Sigmoid colon (tissue), 7 donors: Measurements from ENCODE around the gene PEX16. TPM values are rescaled to one million over a fixed set of nuclear protein-coding genes. Genes with fewer than 3 reads are reported as not detected.

Experiments
- DNase-seq: peaks from one replicate; pipeline ENCODE4 v3.0.0-alpha.2; 2019
- H3K27ac ChIP-seq, 4 donors: fragments of 200-600 bp; sonication (generic); one replicate each; pipeline ENCODE4 v1.5.1; 2016 to 2019; ENCODE audit warnings: mild to moderate bottlenecking in 1 of 4
- H3K27me3 ChIP-seq, 3 donors: fragments of 200-600 bp; sonication (generic); one replicate each; pipeline ENCODE4 v1.5.1; 2019; ENCODE audit warnings: mild to moderate bottlenecking in 1 of 3
- H3K36me3 ChIP-seq, 4 donors: fragments of 200-600 bp; sonication (generic); one replicate each; pipeline ENCODE4 v1.5.1; 2016 to 2019
- H3K4me1 ChIP-seq, 4 donors: fragments of 200-600 bp; sonication (generic); one replicate each; pipeline ENCODE4 v1.5.1; 2017 to 2019
- H3K4me3 ChIP-seq, 4 donors: fragments of 200-600 bp; sonication (generic); one replicate each; pipeline ENCODE4 v1.5.1; 2017 to 2019; ENCODE audit warnings: mild to moderate bottlenecking in 2 of 4, moderate library complexity in 1 of 4
- H3K9me3 ChIP-seq, 4 donors: fragments of 200-600 bp in 3 of 4; sonication (generic) in 3 of 4; one replicate each; pipeline versions ENCODE4 v1.5.1 to v1.6.1; 2013 to 2019
- CTCF ChIP-seq, 4 experiments: fragments of 450-650 bp in 3 of 4; fragments of 200-600 bp in 1 of 4; IDR thresholded peaks; one replicate each; pipeline ENCODE4 v1.5.1; 2016 to 2019; ENCODE audit warnings: antibody characterized with exemption in 4 of 4, mild to moderate bottlenecking in 3 of 4, moderate library complexity in 2 of 4
- EP300 ChIP-seq, 4 donors: sonication (generic); formaldehyde crosslinking; IDR thresholded peaks; one replicate each; pipeline ENCODE4 v1.6.1; 2017; ENCODE audit warnings: antibody characterized with exemption in 4 of 4
- POLR2A ChIP-seq, 2 donors: fragments of 450-650 bp; IDR thresholded peaks; one replicate each; pipeline ENCODE4 v1.6.1; 2016; ENCODE audit warnings: antibody characterized with exemption in 2 of 2, mild to moderate bottlenecking in 2 of 2, moderate library complexity in 2 of 2
- POLR2AphosphoS5 ChIP-seq, 4 donors: sonication (generic); formaldehyde crosslinking; IDR thresholded peaks; one replicate each; pipeline ENCODE4 v1.6.1; 2017; ENCODE audit warnings: antibody characterized with exemption in 4 of 4
- WGBS, 2 donors: extraction: QIAGEN DNeasy Blood & Tissue Kit; methylation state at CpG; one replicate each; pipeline ENCODE4 v1.1.7; 2013; 5-methylcytosine and 5-hydroxymethylcytosine counted together
- intact Hi-C: fragments of 100-400 bp; cut with DNase I; formaldehyde crosslinking; loops from one replicate; pipeline ENCODE4 v1.15.1; 2023
- polyA plus RNA-seq, 3 donors: library from polyadenylated mRNA; stranded (reverse); fragments of 200-250 nt; gene quantifications; one replicate each; pipeline ENCODE4 v1.2.3, GENCODE V29; 2013
- total RNA-seq, 4 donors: library from RNA; depleted of rRNA; stranded (reverse); fragments of >200 nt; gene quantifications; one replicate each; pipeline ENCODE4 v1.1.0, GENCODE V29; 2016
- donor health status: healthy with polysubstance abuse.
- donor health status: Bipolar disorder and iron deficiency.
- donor health status: healthy.

The PEX16 gene
- total and polyA plus RNA-seq, 7 donors: 13.8 to 46.3 (median 28.2) TPM

GRCh38 chr11:45933131-45933831 is 15.6 kb upstream of the PEX16 start:
- H3K4me1 ChIP-seq: peaks cover 0 to 9% (median 3%) of the 10 kb centered on the region in 4 donors
- peak; percentile 64 for DNase-seq
- TF ChIP-seq CTCF (IDR thresholded peaks at IDR 0.05) (no peak), POLR2AphosphoS5 (IDR thresholded peaks at IDR 0.05) (no peak), POLR2A (IDR thresholded peaks at IDR 0.05) (no peak), EP300 (IDR thresholded peaks at IDR 0.05) (no peak)
- WGBS, 2 donors: 70 to 86% methylated on average over 15 of the region's 15 CpGs
- H3K27ac ChIP-seq: no peak overlapping the region
- H3K4me3 ChIP-seq: no peak overlapping the region
- H3K27me3 ChIP-seq: no peaks in the 10 kb centered on the region
- H3K36me3 ChIP-seq: peaks cover 14 to 64% (median 53%) of the 10 kb centered on the region in 4 donors
- no peaks in the 10 kb centered on the region for H3K9me3 ChIP-seq
- intact Hi-C loops: no loop called here

DNA sequence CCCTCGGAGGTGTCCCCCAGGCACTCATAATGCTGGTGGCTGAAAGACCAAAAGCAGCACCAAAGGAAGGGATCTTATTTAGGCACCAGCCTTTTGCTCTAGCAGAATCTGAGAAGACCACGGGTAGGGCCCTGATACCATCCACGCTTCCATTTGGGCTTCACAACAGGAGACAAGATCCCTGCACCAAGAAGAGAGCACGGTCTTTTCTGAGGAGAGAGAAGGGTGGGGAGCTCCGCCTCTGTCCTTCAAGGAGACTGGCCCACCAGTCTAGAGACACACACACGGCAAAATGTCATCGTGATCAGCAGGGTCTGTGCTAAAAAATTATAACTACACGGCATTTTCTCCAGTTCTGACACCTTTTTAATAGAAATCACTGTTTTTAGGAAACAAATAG is 14.5 kb upstream of the PEX16 start:
- Histone ChIP-seq H3K4me1 (peaks cover 0 to 9% (median 3%) of the 10 kb centered on the region in 4 donors), H3K27me3 (no peaks in the 10 kb centered on the region), H3K4me3 (no peak overlapping the region), H3K36me3 (peaks cover 14 to 53% (median 48%) of the 10 kb centered on the region in 4 donors), H3K9me3 (no peaks in the 10 kb centered on the region), H3K27ac (no peak overlapping the region)
- 84 to 94% methylated on average over 8 of the region's 8 CpGs for whole genome bisulfite sequencing, 2 donors
- no peak for DNase-seq
- intact Hi-C loops: no loop called here
- TF ChIP-seq POLR2A (IDR thresholded peaks at IDR 0.05) (no peak), CTCF (IDR thresholded peaks at IDR 0.05) (no peak), POLR2AphosphoS5 (IDR thresholded peaks at IDR 0.05) (no peak), EP300 (IDR thresholded peaks at IDR 0.05) (no peak)

DNA sequence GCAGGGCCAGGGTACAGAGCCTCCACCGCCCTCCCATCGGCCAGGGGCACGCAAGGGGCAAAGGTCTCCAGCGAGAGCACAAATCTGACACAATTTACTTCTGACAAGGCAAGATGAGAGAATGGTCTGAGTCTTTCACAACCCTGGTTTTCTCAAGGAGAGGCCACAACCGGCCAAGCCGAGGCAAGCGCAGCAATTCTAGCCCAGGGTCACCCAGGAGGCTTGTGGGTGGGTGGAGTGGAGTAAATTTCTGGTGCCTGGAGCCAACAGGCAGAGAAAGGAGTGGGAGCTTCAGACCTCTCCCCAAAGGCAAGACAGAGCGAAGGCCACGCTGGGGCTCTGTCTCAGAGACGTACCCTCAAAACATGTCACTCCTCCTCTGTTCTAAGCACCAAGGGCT is 14.1 kb upstream of the PEX16 start:
- TF ChIP-seq CTCF (IDR thresholded peaks at IDR 0.05): no peak
- TF ChIP-seq POLR2AphosphoS5 (IDR thresholded peaks at IDR 0.05): no peak
- no peak for TF ChIP-seq POLR2A (IDR thresholded peaks at IDR 0.05)
- no peak for TF ChIP-seq EP300 (IDR thresholded peaks at IDR 0.05)
- no peak overlapping the region for H3K4me3 ChIP-seq
- 88 to 93% methylated on average over 10 of the region's 10 CpGs for WGBS, 2 donors
- DNase-seq: no peak
- peaks cover 0 to 9% (median 3%) of the 10 kb centered on the region in 4 donors for H3K4me1 ChIP-seq
- intact Hi-C loops: no loop called here
- peaks cover 14 to 49% (median 45%) of the 10 kb centered on the region in 4 donors for H3K36me3 ChIP-seq
- H3K9me3 ChIP-seq: no peaks in the 10 kb centered on the region
- H3K27ac ChIP-seq: no peak overlapping the region
- peaks cover 0 to 3% (median 0%) of the 10 kb centered on the region in 3 donors for H3K27me3 ChIP-seq

GRCh38 chr11:45930951-45931570 is 13.4 kb upstream of the PEX16 start:
- TF ChIP-seq POLR2AphosphoS5 (IDR thresholded peaks at IDR 0.05) (no peak), EP300 (IDR thresholded peaks at IDR 0.05) (no peak), CTCF (IDR thresholded peaks at IDR 0.05) (no peak), POLR2A (IDR thresholded peaks at IDR 0.05) (no peak)
- Histone ChIP-seq H3K27ac (no peak overlapping the region), H3K36me3 (peaks cover 14 to 42% (median 38%) of the 10 kb centered on the region in 4 donors), H3K9me3 (no peaks in the 10 kb centered on the region), H3K4me3 (no peak overlapping the region), H3K27me3 (peaks cover 0 to 3% (median 0%) of the 10 kb centered on the region in 3 donors), H3K4me1 (peaks cover 0 to 9% (median 3%) of the 10 kb centered on the region in 4 donors)
- 84 to 85% methylated on average over 8 of the region's 8 CpGs for WGBS, 2 donors
- DNase-seq: no peak
- intact Hi-C loops: no loop called here
